PC-9 (cell line): ENCODE data around the gene PLOD2.

ENCODE experiments used
- EZH2 ChIP-seq: fragments of 200-600 bp; sonication (generic); IDR thresholded peaks from 2 replicates; pipeline ENCODE4 v1.8.0; 2017; ENCODE audit warnings: antibody characterized with exemption, low read depth
- TF ChIP-seq, protein P1 (sequence below): fragments of 200-600 bp; sonication (generic); conservative IDR thresholded peaks from 2 replicates; pipeline ENCODE4 v1.6.1; 2017; ENCODE audit warnings: mixed run types, antibody characterized with exemption, mild to moderate bottlenecking, moderate library complexity

- TF ChIP-seq, protein P1, sequence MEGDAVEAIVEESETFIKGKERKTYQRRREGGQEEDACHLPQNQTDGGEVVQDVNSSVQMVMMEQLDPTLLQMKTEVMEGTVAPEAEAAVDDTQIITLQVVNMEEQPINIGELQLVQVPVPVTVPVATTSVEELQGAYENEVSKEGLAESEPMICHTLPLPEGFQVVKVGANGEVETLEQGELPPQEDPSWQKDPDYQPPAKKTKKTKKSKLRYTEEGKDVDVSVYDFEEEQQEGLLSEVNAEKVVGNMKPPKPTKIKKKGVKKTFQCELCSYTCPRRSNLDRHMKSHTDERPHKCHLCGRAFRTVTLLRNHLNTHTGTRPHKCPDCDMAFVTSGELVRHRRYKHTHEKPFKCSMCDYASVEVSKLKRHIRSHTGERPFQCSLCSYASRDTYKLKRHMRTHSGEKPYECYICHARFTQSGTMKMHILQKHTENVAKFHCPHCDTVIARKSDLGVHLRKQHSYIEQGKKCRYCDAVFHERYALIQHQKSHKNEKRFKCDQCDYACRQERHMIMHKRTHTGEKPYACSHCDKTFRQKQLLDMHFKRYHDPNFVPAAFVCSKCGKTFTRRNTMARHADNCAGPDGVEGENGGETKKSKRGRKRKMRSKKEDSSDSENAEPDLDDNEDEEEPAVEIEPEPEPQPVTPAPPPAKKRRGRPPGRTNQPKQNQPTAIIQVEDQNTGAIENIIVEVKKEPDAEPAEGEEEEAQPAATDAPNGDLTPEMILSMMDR: no peak
- TF ChIP-seq EZH2: no peak
These were observed 26.5 kb downstream of the PLOD2 start for GRCh38 chr3:146134348-146135117.
